HL-60 (cell line): Measurements from ENCODE around the gene PLA1A.

ENCODE experiments used
- DNase-seq, 2 experiments: peaks; one replicate each; pipeline ENCODE4 v3.0.0-alpha.2; 2010 to 2020; ENCODE audit warnings: low read depth in 1 of 2, low spot score in 1 of 2
- H3K27ac ChIP-seq: fragments of 250-450 bp; sonication (Bioruptor Pico); replicated peaks from 2 replicates; pipeline ENCODE4 v1.5.1; 2020; ENCODE audit warnings: mild to moderate bottlenecking, moderate library complexity
- H3K27me3 ChIP-seq: fragments of 250-450 bp; sonication (Bioruptor Pico); 2 replicates; pipeline ENCODE4 v1.5.1; 2021; ENCODE audit warnings: mild to moderate bottlenecking, moderate library complexity; ENCODE audit not compliant: insufficient read depth, poor library complexity, severe bottlenecking
- H3K4me3 ChIP-seq: replicated peaks from 2 replicates; pipeline ENCODE4 v1.5.1; 2011; ENCODE audit warnings: mild to moderate bottlenecking, control low read depth, low read length; ENCODE audit not compliant: insufficient read depth
- GABPA ChIP-seq: IDR thresholded peaks from 2 replicates; pipeline ENCODE4 v1.6.1; 2012; ENCODE audit warnings: low read depth
- POLR2AphosphoS5 ChIP-seq: IDR thresholded peaks from 2 replicates; pipeline ENCODE4 v1.6.1; 2012; ENCODE audit warnings: low read depth
- SPI1 ChIP-seq: IDR thresholded peaks from 2 replicates; pipeline ENCODE4 v1.6.1; 2012; ENCODE audit warnings: low read depth, mild to moderate bottlenecking, borderline replicate concordance
- TF ChIP-seq, protein P1 (sequence below): IDR thresholded peaks from 2 replicates; pipeline ENCODE4 v1.6.1; 2012; ENCODE audit warnings: low read depth; ENCODE audit not compliant: insufficient replicate concordance
- TF ChIP-seq, protein P2 (sequence below): IDR thresholded peaks from one replicate; pipeline ENCODE4 v1.5.1; 2011; ENCODE audit warnings: low read length, control low read depth, inconsistent platforms; ENCODE audit not compliant: insufficient read depth

Gene PLA1A

DNA sequence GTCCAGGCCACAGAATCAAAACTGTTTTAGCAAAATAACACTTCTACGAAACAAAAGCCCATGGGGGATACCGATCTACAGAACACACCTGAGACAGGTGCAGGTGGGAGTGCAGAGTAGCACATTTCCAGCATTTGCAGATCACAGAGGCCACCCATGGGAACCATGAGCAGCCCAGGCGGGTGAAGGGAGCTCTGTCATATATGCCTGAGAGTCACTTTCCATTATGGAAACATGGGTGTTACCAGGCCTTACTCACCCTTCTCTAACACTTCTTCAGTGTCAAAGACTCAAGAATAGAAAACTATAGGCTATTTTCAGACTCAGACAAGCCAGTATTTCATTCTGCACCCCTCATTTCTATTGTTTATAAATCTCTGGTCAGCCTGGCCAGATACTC lies 3.5 kb downstream of the PLA1A start:
- no peak for DNase-seq
- TF ChIP-seq, protein P1, sequence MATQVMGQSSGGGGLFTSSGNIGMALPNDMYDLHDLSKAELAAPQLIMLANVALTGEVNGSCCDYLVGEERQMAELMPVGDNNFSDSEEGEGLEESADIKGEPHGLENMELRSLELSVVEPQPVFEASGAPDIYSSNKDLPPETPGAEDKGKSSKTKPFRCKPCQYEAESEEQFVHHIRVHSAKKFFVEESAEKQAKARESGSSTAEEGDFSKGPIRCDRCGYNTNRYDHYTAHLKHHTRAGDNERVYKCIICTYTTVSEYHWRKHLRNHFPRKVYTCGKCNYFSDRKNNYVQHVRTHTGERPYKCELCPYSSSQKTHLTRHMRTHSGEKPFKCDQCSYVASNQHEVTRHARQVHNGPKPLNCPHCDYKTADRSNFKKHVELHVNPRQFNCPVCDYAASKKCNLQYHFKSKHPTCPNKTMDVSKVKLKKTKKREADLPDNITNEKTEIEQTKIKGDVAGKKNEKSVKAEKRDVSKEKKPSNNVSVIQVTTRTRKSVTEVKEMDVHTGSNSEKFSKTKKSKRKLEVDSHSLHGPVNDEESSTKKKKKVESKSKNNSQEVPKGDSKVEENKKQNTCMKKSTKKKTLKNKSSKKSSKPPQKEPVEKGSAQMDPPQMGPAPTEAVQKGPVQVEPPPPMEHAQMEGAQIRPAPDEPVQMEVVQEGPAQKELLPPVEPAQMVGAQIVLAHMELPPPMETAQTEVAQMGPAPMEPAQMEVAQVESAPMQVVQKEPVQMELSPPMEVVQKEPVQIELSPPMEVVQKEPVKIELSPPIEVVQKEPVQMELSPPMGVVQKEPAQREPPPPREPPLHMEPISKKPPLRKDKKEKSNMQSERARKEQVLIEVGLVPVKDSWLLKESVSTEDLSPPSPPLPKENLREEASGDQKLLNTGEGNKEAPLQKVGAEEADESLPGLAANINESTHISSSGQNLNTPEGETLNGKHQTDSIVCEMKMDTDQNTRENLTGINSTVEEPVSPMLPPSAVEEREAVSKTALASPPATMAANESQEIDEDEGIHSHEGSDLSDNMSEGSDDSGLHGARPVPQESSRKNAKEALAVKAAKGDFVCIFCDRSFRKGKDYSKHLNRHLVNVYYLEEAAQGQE = no peak
- TF ChIP-seq GABPA = no peak
- no peak for TF ChIP-seq SPI1
- TF ChIP-seq POLR2AphosphoS5 = no peak
- TF ChIP-seq, protein P2, sequence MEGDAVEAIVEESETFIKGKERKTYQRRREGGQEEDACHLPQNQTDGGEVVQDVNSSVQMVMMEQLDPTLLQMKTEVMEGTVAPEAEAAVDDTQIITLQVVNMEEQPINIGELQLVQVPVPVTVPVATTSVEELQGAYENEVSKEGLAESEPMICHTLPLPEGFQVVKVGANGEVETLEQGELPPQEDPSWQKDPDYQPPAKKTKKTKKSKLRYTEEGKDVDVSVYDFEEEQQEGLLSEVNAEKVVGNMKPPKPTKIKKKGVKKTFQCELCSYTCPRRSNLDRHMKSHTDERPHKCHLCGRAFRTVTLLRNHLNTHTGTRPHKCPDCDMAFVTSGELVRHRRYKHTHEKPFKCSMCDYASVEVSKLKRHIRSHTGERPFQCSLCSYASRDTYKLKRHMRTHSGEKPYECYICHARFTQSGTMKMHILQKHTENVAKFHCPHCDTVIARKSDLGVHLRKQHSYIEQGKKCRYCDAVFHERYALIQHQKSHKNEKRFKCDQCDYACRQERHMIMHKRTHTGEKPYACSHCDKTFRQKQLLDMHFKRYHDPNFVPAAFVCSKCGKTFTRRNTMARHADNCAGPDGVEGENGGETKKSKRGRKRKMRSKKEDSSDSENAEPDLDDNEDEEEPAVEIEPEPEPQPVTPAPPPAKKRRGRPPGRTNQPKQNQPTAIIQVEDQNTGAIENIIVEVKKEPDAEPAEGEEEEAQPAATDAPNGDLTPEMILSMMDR = no peak
- no peaks in the 10 kb centered on the region for H3K27me3 ChIP-seq
- no peak overlapping the region for H3K27ac ChIP-seq
- no peak overlapping the region for H3K4me3 ChIP-seq

DNA sequence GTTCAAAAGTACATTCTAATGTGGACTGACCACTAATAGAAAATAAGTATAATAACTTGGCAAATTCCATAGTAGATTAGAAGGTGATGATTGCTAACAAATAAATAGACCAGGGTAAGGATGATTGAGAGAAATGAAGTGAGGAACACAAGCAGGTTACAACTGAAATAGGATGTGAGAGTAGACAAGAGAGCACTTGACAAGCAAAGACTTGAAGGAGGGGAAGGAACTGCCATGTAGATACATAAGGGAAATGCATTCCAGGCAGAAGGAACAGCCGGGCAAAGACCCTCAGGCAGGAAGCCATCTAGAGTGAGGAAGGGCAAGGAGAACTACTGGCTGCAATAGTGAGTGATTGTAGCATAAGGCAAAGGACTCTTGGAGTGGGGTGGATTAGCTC lies 5.0 kb downstream of the PLA1A start:
- TF ChIP-seq, protein P2 = no peak
- TF ChIP-seq GABPA (no peak), SPI1 (no peak), POLR2AphosphoS5 (no peak)
- TF ChIP-seq, protein P1 = no peak
- no peak for DNase-seq
- H3K27ac ChIP-seq = no peak overlapping the region

DNA sequence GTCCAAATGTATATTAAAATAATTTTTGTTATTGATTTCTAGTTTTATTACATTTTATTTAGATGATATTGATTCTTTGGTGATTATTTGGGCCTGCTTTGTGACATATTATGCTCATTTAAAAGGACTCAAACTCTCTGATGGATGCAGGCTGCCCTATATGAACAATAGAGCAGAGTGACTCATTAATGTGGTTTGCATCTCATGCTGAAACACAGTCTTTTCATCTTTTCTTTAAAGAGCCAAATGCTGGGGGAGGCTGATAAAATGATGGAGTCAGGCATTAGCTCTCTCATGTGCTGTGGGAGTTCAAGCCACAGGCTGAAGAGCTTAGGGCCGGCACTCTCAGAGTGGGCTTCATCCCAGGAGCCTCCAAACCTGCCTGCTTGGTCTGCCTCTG lies 7.2 kb downstream of the PLA1A start:
- no peak for TF ChIP-seq GABPA
- TF ChIP-seq, protein P1 = no peak
- TF ChIP-seq POLR2AphosphoS5 = no peak
- TF ChIP-seq, protein P2 = no peak
- no peak for TF ChIP-seq SPI1
- H3K4me3 ChIP-seq = no peak overlapping the region
- DNase-seq = no peak
- no peaks in the 10 kb centered on the region for H3K27me3 ChIP-seq
- H3K27ac ChIP-seq = no peak overlapping the region

More for the DNA sequence above, 5.0 kb downstream of the PLA1A start:
- H3K27me3 ChIP-seq = no peaks in the 10 kb centered on the region
- no peak overlapping the region for H3K4me3 ChIP-seq
